ENCODE data around the gene A3GALT2.

A3GALT2 gene

DNA sequence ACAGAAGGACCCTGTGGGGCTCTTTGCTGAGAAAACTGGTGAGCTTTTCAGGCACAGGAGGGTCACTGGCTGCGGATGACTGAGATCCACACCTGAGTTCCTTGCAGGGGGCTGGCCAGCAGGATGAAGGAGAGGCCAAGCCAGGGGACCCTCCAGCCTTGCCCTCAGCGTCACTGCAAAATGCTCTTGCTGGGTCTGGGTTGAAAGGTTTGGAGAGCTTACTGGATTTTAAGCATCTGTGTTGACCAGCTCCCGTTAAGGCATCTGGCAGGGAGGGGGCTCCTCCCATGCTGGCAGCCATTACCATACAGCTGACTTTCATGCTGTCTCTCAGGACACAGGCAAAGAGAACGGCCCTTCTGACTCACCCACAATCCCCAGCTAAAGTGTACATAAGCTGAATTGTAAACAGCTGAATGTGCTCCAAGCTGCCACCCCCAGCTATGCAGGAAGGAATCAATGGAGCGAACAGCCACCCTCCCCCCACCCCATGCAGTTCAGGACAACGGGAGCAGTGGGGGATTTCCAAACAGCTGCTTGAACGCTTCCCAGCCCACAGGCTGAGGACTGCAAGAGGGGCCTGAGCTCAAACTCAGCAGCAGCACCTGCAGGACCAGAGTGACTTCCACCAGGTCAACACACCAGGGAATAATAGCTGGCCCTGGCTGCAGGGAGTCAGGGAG is 21.3 kb upstream of the A3GALT2 start:
- Histone ChIP-seq H3K4me1 (ENCODE audit: control insufficient read depth, insufficient read depth, low read length) (peaks cover 28% of the 10 kb centered on the region), H3K4me3 (ENCODE audit: low read depth, low read length) (no peak overlapping the region), H3K27ac (ENCODE audit: extremely low read depth, low read depth, low read length) (peak overlapping the region; percentile 26; the same call in 1 of the 2 replicates), H3K36me3 (ENCODE audit: control insufficient read depth in 2 of 2, insufficient read depth in 1 of 2, low read length in 2 of 2) (peaks cover 0 to 47% of the 10 kb centered on the region in 2 experiments; a peak in 2 of 3 replicates), H3K9me3 (ENCODE audit: control insufficient read depth, insufficient read depth, low read depth, low read length) (no peaks in the 10 kb centered on the region)
- CTCF ChIA-PET = interaction anchor here (0.5 to 1.4 kb wide), 3 partner anchors 22 to 247 kb away, joined by 3 to 11 read pairs (median 5); no protein-coding TSS in a partner anchor
- POLR2A ChIA-PET = interaction anchor here (0.7 to 1.2 kb wide), 3 partner anchors 21 to 1280 kb away, joined by 3 to 4 read pairs (median 3); no protein-coding TSS in a partner anchor
- TF ChIP-seq GLIS1 (tag by site-specific recombination; IDR thresholded peaks at IDR 0.05) (peak; percentile 97), ZNF843 (tag by site-specific recombination; IDR thresholded peaks at IDR 0.05) (peak; percentile 31; the same call in 1 of the 2 replicates), ZNF341 (tag by site-specific recombination; IDR thresholded peaks at IDR 0.05; ENCODE audit: low read depth) (peak; percentile 98), ZNF366 (tag by site-specific recombination; conservative IDR thresholded peaks at IDR 0.05) (no peak), SCRT2 (tag by site-specific recombination; IDR thresholded peaks at IDR 0.05) (no peak), ZNF561 (tag by site-specific recombination; IDR thresholded peaks at IDR 0.05; ENCODE audit: borderline replicate concordance) (peak; percentile 82; the same call in 1 of the 2 replicates), IKZF3 (tag by site-specific recombination; IDR thresholded peaks at IDR 0.05) (peak; percentile 73), ZNF623 (tag by site-specific recombination; IDR thresholded peaks at IDR 0.05) (no peak), EGR2 (tag by site-specific recombination; IDR thresholded peaks at IDR 0.05; ENCODE audit: low read depth) (peak; percentile 72), ZNF350 (tag by site-specific recombination; IDR thresholded peaks at IDR 0.05) (no peak), ZNF169 (tag by site-specific recombination; IDR thresholded peaks at IDR 0.05) (no peak), SP7 (tag by site-specific recombination; IDR thresholded peaks at IDR 0.05) (peak; percentile 67), ZNF610 (tag by site-specific recombination; IDR thresholded peaks at IDR 0.05; ENCODE audit: borderline replicate concordance) (0 out of 2 replicates have a peak, but pooled peaks have one; percentile 24), ZBTB17 (tag by site-specific recombination; IDR thresholded peaks at IDR 0.05) (peak; percentile 46), ZNF660 (tag by site-specific recombination; IDR thresholded peaks at IDR 0.05) (peak; percentile 68; the same call in 1 of the 2 replicates), KLF9 (tag by site-specific recombination; IDR thresholded peaks at IDR 0.05; ENCODE audit: low read depth) (0 out of 2 replicates have a peak, but pooled peaks have one; percentile 19), ZNF837 (tag by site-specific recombination; IDR thresholded peaks at IDR 0.05) (no peak), KLF16 (tag by site-specific recombination; IDR thresholded peaks at IDR 0.05) (no peak), ZNF600 (tag by site-specific recombination; IDR thresholded peaks at IDR 0.05) (peak; percentile 95), FEZF1 (tag by site-specific recombination; IDR thresholded peaks at IDR 0.05) (no peak), KLF10 (tag by site-specific recombination; IDR thresholded peaks at IDR 0.05) (peak; percentile 58; the same call in 1 of the 2 replicates), ZNF354C (tag by site-specific recombination; IDR thresholded peaks at IDR 0.05; ENCODE audit: borderline replicate concordance, low read depth) (no peak), ZBTB20 (tag by site-specific recombination; IDR thresholded peaks at IDR 0.05) (peak; percentile 68), ZNF302 (tag by site-specific recombination; IDR thresholded peaks at IDR 0.05; ENCODE audit: low read depth) (no peak), MZF1 (tag by site-specific recombination; IDR thresholded peaks at IDR 0.05; ENCODE audit: borderline replicate concordance) (peak; percentile 82; the same call in 1 of the 2 replicates), GFI1B (tag by site-specific recombination; IDR thresholded peaks at IDR 0.05) (no peak), ZFHX2 (tag by site-specific recombination; conservative IDR thresholded peaks at IDR 0.05) (peak; percentile 64)
- TF ChIP-seq, protein P1, sequence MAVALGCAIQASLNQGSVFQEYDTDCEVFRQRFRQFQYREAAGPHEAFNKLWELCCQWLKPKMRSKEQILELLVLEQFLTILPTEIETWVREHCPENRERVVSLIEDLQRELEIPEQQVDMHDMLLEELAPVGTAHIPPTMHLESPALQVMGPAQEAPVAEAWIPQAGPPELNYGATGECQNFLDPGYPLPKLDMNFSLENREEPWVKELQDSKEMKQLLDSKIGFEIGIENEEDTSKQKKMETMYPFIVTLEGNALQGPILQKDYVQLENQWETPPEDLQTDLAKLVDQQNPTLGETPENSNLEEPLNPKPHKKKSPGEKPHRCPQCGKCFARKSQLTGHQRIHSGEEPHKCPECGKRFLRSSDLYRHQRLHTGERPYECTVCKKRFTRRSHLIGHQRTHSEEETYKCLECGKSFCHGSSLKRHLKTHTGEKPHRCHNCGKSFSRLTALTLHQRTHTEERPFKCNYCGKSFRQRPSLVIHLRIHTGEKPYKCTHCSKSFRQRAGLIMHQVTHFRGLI (tag by site-specific recombination; IDR thresholded peaks at IDR 0.05) = no peak
- TF ChIP-seq, protein P2, sequence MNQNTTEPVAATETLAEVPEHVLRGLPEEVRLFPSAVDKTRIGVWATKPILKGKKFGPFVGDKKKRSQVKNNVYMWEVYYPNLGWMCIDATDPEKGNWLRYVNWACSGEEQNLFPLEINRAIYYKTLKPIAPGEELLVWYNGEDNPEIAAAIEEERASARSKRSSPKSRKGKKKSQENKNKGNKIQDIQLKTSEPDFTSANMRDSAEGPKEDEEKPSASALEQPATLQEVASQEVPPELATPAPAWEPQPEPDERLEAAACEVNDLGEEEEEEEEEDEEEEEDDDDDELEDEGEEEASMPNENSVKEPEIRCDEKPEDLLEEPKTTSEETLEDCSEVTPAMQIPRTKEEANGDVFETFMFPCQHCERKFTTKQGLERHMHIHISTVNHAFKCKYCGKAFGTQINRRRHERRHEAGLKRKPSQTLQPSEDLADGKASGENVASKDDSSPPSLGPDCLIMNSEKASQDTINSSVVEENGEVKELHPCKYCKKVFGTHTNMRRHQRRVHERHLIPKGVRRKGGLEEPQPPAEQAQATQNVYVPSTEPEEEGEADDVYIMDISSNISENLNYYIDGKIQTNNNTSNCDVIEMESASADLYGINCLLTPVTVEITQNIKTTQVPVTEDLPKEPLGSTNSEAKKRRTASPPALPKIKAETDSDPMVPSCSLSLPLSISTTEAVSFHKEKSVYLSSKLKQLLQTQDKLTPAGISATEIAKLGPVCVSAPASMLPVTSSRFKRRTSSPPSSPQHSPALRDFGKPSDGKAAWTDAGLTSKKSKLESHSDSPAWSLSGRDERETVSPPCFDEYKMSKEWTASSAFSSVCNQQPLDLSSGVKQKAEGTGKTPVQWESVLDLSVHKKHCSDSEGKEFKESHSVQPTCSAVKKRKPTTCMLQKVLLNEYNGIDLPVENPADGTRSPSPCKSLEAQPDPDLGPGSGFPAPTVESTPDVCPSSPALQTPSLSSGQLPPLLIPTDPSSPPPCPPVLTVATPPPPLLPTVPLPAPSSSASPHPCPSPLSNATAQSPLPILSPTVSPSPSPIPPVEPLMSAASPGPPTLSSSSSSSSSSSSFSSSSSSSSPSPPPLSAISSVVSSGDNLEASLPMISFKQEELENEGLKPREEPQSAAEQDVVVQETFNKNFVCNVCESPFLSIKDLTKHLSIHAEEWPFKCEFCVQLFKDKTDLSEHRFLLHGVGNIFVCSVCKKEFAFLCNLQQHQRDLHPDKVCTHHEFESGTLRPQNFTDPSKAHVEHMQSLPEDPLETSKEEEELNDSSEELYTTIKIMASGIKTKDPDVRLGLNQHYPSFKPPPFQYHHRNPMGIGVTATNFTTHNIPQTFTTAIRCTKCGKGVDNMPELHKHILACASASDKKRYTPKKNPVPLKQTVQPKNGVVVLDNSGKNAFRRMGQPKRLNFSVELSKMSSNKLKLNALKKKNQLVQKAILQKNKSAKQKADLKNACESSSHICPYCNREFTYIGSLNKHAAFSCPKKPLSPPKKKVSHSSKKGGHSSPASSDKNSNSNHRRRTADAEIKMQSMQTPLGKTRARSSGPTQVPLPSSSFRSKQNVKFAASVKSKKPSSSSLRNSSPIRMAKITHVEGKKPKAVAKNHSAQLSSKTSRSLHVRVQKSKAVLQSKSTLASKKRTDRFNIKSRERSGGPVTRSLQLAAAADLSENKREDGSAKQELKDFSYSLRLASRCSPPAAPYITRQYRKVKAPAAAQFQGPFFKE (tag by site-specific recombination; IDR thresholded peaks at IDR 0.05; ENCODE audit: borderline replicate concordance) = no peak
- TF ChIP-seq, protein P3, sequence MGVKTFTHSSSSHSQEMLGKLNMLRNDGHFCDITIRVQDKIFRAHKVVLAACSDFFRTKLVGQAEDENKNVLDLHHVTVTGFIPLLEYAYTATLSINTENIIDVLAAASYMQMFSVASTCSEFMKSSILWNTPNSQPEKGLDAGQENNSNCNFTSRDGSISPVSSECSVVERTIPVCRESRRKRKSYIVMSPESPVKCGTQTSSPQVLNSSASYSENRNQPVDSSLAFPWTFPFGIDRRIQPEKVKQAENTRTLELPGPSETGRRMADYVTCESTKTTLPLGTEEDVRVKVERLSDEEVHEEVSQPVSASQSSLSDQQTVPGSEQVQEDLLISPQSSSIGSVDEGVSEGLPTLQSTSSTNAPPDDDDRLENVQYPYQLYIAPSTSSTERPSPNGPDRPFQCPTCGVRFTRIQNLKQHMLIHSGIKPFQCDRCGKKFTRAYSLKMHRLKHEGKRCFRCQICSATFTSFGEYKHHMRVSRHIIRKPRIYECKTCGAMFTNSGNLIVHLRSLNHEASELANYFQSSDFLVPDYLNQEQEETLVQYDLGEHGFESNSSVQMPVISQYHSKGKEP (tag by site-specific recombination; IDR thresholded peaks at IDR 0.05) = 0 out of 2 replicates have a peak, but pooled peaks have one; percentile 26
